LNCaP clone FGC (cell line): ENCODE measurements around the gene NPIPB8.
"Not testable (repeated sequence)": the region's sequence is repeated elsewhere in the genome, so short reads cannot be mapped to it uniquely, and the experiment has no call there.

Source experiments
- DNase-seq: peaks from one replicate; pipeline ENCODE4 v3.0.0-alpha.2; 2011; ENCODE audit warnings: low read depth
- H3K4me3 ChIP-seq: 2 replicates; pipeline ENCODE4 v1.5.1; 2011; ENCODE audit warnings: mild to moderate bottlenecking, low read depth, low read length, control low read depth
- TF ChIP-seq, protein P1 (sequence below): IDR thresholded peaks from 2 replicates; pipeline ENCODE4 v1.5.1; 2012; ENCODE audit warnings: mild to moderate bottlenecking; ENCODE audit not compliant: control insufficient read depth, insufficient read depth; ENCODE audit errors: extremely low read depth

NPIPB8 gene

DNA sequence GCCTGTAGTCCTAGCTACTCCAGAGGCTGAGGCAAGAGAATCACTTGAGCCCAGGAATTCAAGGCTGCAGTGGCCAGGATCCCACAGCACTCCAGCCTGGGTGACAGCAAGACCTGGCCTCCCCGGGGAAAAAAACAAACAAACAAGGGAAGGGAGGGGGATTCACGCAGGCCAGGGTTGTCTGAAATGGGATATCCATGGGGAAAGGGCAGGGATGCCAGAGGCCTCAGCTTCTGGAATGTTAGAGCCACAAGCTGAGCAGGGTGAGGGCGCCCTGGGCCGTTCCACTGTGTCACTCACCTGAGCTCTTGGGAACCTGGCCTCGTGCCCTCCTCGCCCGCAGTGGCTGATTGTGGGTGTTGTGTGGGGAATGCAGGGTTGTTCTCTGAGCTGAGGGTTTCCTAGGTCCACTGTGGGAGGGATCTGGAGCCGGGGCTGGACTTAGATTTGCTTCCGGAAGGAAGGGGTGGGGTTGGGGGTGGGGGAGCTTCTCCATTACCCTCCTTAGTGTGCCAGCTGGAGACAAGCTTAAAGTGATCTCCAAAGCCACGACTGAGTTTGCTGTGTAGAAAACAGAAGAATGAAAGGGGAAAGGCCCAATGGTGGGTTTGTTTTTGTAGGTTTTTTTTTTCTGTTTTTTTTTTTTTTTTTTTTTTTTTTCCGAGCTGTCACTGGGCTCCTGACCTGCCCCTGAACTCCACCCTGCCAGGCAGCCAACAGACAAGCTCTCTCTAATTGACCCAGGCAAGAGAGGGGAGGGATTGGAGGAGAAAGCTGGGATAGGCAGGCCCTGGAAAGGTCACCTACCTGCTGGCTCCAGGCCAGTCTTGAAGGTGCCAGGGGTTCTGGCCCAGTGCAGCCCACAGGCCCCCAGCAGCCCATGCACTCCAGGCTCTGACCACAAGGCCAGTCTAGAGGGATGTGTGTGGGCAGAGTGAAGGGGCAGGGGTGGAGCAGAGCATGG, 28.0 kb upstream of the NPIPB8 start, which contains the start of gene SULT1A1:
TSS of gene SULT1A1 (minus strand) at position 414 of the 964 bp plus-strand sequence. CDS start 1,189 bp downstream, outside the sequence.
- TF ChIP-seq, protein P1, sequence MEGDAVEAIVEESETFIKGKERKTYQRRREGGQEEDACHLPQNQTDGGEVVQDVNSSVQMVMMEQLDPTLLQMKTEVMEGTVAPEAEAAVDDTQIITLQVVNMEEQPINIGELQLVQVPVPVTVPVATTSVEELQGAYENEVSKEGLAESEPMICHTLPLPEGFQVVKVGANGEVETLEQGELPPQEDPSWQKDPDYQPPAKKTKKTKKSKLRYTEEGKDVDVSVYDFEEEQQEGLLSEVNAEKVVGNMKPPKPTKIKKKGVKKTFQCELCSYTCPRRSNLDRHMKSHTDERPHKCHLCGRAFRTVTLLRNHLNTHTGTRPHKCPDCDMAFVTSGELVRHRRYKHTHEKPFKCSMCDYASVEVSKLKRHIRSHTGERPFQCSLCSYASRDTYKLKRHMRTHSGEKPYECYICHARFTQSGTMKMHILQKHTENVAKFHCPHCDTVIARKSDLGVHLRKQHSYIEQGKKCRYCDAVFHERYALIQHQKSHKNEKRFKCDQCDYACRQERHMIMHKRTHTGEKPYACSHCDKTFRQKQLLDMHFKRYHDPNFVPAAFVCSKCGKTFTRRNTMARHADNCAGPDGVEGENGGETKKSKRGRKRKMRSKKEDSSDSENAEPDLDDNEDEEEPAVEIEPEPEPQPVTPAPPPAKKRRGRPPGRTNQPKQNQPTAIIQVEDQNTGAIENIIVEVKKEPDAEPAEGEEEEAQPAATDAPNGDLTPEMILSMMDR: no peak
- DNase-seq: no peak

DNA sequence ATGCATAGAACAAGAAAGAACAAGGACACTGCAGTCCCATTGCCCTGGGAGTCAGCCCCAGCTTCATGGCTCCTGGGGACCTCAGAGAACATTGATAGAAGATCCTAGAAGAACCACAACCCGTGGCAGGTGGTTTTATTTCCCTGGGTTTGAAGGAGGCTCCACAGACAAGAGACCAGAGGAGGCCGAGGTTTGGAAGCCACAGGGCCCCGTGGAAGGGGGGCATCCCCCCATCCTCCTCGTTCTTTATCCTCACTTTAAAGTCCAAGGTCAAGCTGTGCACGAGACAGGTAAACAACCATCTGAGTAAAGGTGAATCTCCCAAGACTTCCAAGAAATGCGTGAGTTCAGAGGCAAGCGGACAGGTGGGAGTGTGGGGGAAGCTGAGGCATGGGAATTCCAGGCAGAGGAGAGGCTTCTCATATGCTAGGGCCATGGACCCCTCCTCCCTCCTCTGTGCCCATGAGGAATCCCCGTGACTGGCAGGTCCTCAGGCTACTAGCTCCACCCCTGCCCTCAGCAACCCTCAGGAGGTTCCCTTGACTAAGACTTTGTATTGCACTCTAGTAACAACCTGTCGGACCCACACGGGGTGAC, 27.2 kb upstream of the NPIPB8 start:
- TF ChIP-seq, protein P1: no peak
- no peak overlapping the region for H3K4me3 ChIP-seq
- DNase-seq: no peak

More for the DNA sequence above, 28.0 kb upstream of the NPIPB8 start, which contains the start of gene SULT1A1:
- peak within 1 kb of the TSS; percentile 50 for H3K4me3 ChIP-seq

DNA sequence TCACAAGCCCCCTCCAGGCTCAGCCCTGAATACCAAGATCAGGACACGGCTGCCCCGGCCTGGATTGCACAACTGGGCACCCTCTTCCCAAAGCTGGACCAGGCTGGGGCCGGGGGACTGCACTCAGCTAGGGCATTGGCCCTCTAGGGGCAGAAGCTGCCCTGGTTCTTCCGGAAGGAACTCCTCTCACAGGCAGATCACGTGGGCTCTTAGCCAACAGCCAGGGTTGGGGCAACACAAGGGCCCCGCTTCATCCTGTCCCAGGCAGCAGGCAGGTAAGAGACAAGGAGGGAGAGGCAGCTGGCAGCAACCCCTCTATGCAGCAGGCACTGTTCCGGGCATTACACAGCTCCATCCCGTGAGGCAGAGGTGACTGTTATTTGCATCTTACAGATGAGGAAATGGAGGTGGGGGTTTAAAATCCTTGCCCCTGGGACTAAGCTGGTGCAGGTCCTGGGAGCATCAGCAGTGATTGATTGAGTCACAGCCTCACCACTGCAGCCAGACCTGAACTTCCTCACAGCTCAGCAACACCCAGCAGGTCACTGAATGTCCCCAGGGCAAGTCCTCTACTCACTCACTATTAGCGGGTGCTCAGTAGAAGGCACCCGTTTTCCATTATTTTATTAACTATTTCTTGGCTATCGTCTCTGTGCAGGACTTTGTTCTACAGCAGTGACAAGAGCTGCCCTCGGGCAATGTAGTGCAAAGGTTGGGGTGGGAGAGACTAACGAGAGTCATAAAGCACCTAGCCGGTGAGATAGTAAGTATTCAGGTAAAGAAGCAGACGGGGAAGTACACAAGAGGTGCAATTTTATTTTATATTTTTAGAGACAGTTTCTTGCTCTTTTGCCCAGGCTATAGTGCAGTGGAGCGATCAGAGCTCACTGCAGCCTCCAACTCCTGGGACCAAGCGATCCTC, 25.2 kb upstream of the NPIPB8 start:
- not testable (repeated sequence) for DNase-seq, H3K4me3 ChIP-seq

DNA sequence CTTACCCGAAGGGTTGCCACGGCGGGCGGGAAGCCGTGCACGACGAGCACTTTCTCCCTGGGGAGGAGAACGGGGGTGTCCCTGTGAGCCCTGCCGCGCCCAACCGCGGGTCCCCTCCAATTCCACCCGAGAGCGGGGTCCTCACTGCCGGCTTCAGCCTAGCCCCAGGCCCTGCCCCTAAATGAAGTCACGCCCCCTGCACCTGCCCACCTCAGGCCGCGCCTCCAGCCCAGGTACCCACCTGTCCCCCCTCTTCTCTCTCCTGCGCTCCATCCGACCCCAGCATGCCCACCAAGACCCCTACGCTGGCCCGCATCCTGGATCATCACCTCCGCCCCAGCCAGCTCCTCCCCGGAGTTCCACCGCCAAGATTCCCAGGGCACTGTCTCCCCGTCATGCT, 24.0 kb upstream of the NPIPB8 start:
- H3K4me3 ChIP-seq: not testable (repeated sequence)

DNA sequence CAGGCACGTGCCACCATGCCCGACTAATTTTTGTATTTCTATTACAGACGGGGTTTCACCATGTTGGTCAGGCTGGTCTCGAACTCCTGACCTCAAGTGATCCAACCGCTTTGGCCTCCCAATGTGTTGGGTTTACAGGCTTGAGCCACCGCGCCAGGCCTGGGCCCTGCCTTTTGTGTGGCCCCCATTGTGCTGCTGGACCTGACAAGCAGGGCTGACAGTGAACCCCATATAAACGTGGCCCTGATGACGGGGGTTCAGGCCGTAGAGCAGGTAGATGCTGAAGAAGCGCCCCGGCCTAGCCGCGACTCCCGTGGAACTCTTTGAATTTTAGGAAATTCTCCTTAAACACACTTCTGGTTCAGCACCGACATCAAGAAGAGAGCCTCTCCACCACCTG, 23.3 kb upstream of the NPIPB8 start:
- not testable (repeated sequence) for DNase-seq

More for the DNA sequence above, 24.0 kb upstream of the NPIPB8 start:
- DNase-seq: not testable (repeated sequence)

DNA sequence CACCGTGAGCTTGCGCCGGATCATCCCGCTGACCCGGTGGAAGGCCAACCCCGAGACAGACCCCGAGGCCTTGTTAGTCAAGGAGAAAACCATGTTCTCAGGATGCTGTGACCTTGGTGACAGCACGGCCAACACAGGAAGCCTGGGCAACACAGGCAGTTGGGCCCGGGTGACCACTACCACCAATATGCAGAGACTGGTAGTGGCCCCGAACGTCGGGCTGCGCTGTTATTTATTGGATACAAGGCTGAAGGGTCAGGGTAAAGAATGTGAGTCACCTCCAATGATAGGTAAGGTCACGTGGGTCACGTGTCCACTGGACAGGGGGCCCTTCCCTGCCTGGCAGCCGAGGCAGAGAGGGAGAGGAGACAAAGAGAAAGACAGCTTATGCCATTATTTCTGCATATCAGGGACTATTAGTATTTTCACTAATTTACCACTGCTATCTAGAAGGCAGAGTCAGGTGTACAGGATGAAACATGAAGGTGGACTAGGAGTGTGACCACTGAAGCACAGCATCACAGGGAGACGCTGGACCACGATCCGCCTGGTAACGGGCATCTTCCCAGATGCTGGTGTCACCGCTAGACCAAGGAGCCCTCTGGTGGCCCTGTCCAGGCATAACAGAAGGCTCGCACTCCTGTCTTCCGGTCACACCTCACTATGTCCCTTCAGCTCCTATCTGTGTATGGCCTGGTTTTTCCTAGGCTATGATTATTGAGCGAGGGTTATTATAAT, 22.2 kb upstream of the NPIPB8 start:
- not testable (repeated sequence) for DNase-seq, H3K4me3 ChIP-seq
- TF ChIP-seq, protein P1: peak; percentile 58

More for the DNA sequence above, 23.3 kb upstream of the NPIPB8 start:
- H3K4me3 ChIP-seq: not testable (repeated sequence)

DNA sequence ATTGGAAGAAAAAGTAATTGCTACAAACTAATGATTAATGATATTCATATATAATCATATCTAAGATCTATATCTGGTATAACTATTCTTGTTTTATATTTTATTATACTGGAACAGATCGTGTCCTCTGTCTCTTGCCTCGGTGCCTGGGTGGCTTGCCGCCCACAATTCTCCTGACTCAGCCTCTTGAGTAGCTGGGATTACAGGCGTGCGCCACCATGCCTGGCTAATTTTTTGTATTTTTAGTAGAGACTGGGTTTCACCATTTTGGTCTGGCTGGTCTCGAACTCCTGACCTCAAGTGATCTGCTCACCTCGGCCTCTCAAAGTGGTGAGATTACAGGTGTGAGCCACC, 21.7 kb upstream of the NPIPB8 start:
- not testable (repeated sequence) for DNase-seq, H3K4me3 ChIP-seq

DNA sequence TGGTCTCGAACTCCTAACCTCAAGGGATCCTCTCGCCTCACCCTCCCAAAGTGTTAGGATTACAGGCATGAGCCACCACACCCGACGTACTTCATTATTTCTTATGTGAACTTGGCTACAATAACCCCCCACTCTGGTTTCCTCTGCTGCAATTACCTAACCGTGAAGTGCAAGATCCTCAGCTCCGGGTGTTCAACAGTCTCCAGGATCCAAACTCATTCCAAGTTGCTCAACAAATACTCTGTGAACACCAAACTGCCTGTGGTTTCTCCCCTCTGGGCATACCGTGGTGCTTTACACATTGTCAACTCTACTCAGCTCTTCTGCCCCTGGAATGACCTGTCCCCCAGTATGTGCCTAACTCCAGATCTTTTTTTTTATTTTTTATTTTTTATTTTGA, 21.2 kb upstream of the NPIPB8 start:
- no peak for DNase-seq
- H3K4me3 ChIP-seq: no peak overlapping the region
- TF ChIP-seq, protein P1: no peak
